Left ventricle myocardium inferior (tissue), 1 donor: ENCODE measurements around the gene LRBA. TPM values are rescaled to one million over a fixed set of nuclear protein-coding genes. Genes with fewer than 3 reads are reported as not detected.

Experiments used
- DNase-seq: peaks from one replicate; pipeline ENCODE4 v3.0.0-alpha.2; 2020
- H3K27ac ChIP-seq: fragments of 200-600 bp; replicated peaks from 2 replicates; pipeline ENCODE4 v1.8.0; 2021
- H3K27me3 ChIP-seq: fragments of 200-600 bp; 2 replicates; pipeline ENCODE4 v1.8.0; 2021; ENCODE audit warnings: low read depth
- H3K36me3 ChIP-seq: fragments of 200-600 bp; 2 replicates; pipeline ENCODE4 v1.8.0; 2021
- H3K4me1 ChIP-seq: fragments of 200-600 bp; 2 replicates; pipeline ENCODE4 v1.8.0; 2021
- H3K4me3 ChIP-seq: fragments of 200-600 bp; 2 replicates; pipeline ENCODE4 v1.8.0; 2021; ENCODE audit warnings: mild to moderate bottlenecking, moderate library complexity
- H3K9me3 ChIP-seq: fragments of 200-600 bp; replicated peaks from 2 replicates; pipeline ENCODE4 v1.8.0; 2021
- CTCF ChIP-seq: fragments of 200-600 bp; IDR thresholded peaks from 2 replicates; pipeline ENCODE4 v1.8.0; 2021; ENCODE audit warnings: antibody characterized with exemption, mild to moderate bottlenecking, borderline replicate concordance
- intact Hi-C: fragments of 100-400 bp; cut with micrococcal nuclease; formaldehyde crosslinking; loops from one replicate; pipeline ENCODE4 v1.11.0; 2022
- total RNA-seq: library from RNA; stranded (reverse); fragmentation: NEBNext Ultra II Directional; extraction: Animal tissue kit (Norgen Biotek cat#: 25700); gene quantifications from one replicate; pipeline ENCODE4 v1.2.1, GENCODE V29; 2021
- donor health status: DM: no; HTN: yes; CAD: no; lungs with severe emphysema.

Gene LRBA
- total RNA-seq, 1 donor from 2014 or later, result 19.1 TPM

- Histone ChIP-seq H3K4me3 (peak overlapping the region; percentile 61), H3K27ac (no peak overlapping the region), H3K4me1 (peaks cover 15% of the 10 kb centered on the region), H3K27me3 (peaks cover 4% of the 10 kb centered on the region), H3K36me3 (no peaks in the 10 kb centered on the region), H3K9me3 (no peaks in the 10 kb centered on the region)
- no peak for TF ChIP-seq CTCF
- peak; percentile 21 for DNase-seq
- intact Hi-C loops, result no loop called here
These were observed 435.4 kb downstream of the LRBA start for GRCh38 chr4:150579551-150580234.

- intact Hi-C loops, result no loop called here
- Histone ChIP-seq H3K4me3 (peak overlapping the region; percentile 61), H3K27me3 (peaks cover 4% of the 10 kb centered on the region), H3K27ac (no peak overlapping the region), H3K36me3 (no peaks in the 10 kb centered on the region), H3K4me1 (peaks cover 12% of the 10 kb centered on the region), H3K9me3 (no peaks in the 10 kb centered on the region)
- no peak for DNase-seq
- TF ChIP-seq CTCF, result no peak
These were observed 436.2 kb downstream of the LRBA start for GRCh38 chr4:150578745-150579501.

GRCh38 chr4:150577796-150578195 lies 437.3 kb downstream of the LRBA start:
- H3K36me3 ChIP-seq, result no peaks in the 10 kb centered on the region
- TF ChIP-seq CTCF, result no peak
- no peaks in the 10 kb centered on the region for H3K27me3 ChIP-seq
- H3K9me3 ChIP-seq, result no peaks in the 10 kb centered on the region
- peaks cover under 1% of the 10 kb centered on the region for H3K4me1 ChIP-seq
- no peak for DNase-seq
- intact Hi-C loops, result no loop called here
- H3K4me3 ChIP-seq, result no peak overlapping the region
- H3K27ac ChIP-seq, result no peak overlapping the region

- Histone ChIP-seq H3K36me3 (no peaks in the 10 kb centered on the region), H3K27me3 (no peaks in the 10 kb centered on the region), H3K4me3 (no peak overlapping the region), H3K27ac (no peak overlapping the region), H3K4me1 (no peaks in the 10 kb centered on the region), H3K9me3 (no peaks in the 10 kb centered on the region)
- intact Hi-C loops, result no loop called here
- TF ChIP-seq CTCF, result no peak
- DNase-seq, result no peak
These were observed 440.4 kb downstream of the LRBA start for GRCh38 chr4:150574678-150575077.

- Histone ChIP-seq H3K4me1 (no peaks in the 10 kb centered on the region), H3K36me3 (no peaks in the 10 kb centered on the region), H3K4me3 (no peak overlapping the region), H3K27me3 (no peaks in the 10 kb centered on the region), H3K27ac (no peak overlapping the region), H3K9me3 (no peaks in the 10 kb centered on the region)
- no peak for DNase-seq
- no peak for TF ChIP-seq CTCF
- intact Hi-C loops, result no loop called here
These were observed 441.6 kb downstream of the LRBA start for GRCh38 chr4:150573534-150573933.
